Mesodermal cell (in vitro differentiated cells): Measurements from ENCODE around the gene C10orf105. TPM values are rescaled to one million over a fixed set of nuclear protein-coding genes. Genes with fewer than 3 reads are reported as not detected.

ENCODE experiments used
- H3K27ac ChIP-seq: 2 replicates; pipeline ENCODE4 v1.7.0; 2013; ENCODE audit warnings: mild to moderate bottlenecking, low read depth, low read length, moderate library complexity; ENCODE audit not compliant: severe bottlenecking
- H3K36me3 ChIP-seq: 2 replicates; pipeline ENCODE4 v1.7.1; 2013; ENCODE audit warnings: mild to moderate bottlenecking, low read length, moderate library complexity; ENCODE audit not compliant: control insufficient read depth, insufficient read depth
- H3K4me1 ChIP-seq: one replicate; pipeline ENCODE4 v1.7.1; 2013; ENCODE audit warnings: mild to moderate bottlenecking, low read length; ENCODE audit not compliant: insufficient read depth, control insufficient read depth, poor library complexity, severe bottlenecking
- H3K4me3 ChIP-seq: 2 replicates; pipeline ENCODE4 v1.7.0; 2013; ENCODE audit warnings: low read length, control low read depth, mild to moderate bottlenecking; ENCODE audit not compliant: insufficient read depth, poor library complexity, severe bottlenecking; ENCODE audit errors: extremely low read depth
- H3K9me3 ChIP-seq: 2 replicates; pipeline ENCODE4 v1.7.1; 2013; ENCODE audit warnings: mild to moderate bottlenecking, low read length, moderate library complexity; ENCODE audit not compliant: control insufficient read depth
- WGBS, 2 experiments: methylation state at CpG; one replicate each; pipeline ENCODE4 v1.1.5; 2013; ENCODE audit warnings: missing lambda C conversion rate in 2 of 2; ENCODE audit not compliant: insufficient coverage in 2 of 2; 5-methylcytosine and 5-hydroxymethylcytosine counted together
- polyA plus RNA-seq, 2 experiments: library from polyadenylated mRNA; stranded (reverse); fragments of 50-300 nt; gene quantifications; one replicate each; pipeline ENCODE4 v1.2.3, GENCODE V29; 2013

Gene C10orf105
- 0.11 TPM for polyA plus RNA-seq (2013, experiment 1 of 2)
- polyA plus RNA-seq (2013, experiment 2 of 2): 0.10 TPM

GRCh38 chr10:71719464-71720201 is at the start of gene C10orf105:
TSS of gene C10orf105 (minus strand) at chr10:71719778. CDS start at chr10:71716337, 3,441 bp downstream.
- Histone ChIP-seq H3K36me3 (no peaks in the 10 kb centered on the region), H3K4me3 (no peak within 1 kb of the TSS), H3K27ac (no peak within 1 kb of the TSS), H3K4me1 (peaks cover 7% of the 10 kb centered on the region), H3K9me3 (no peaks in the 10 kb centered on the region)
- 56 to 58% methylated on average over 8 of the region's 14 CpGs for WGBS, 2 experiments

GRCh38 chr10:71767420-71768035 is 48.0 kb upstream of the C10orf105 start:
- no peak overlapping the region for H3K4me3 ChIP-seq
- H3K27ac ChIP-seq: peak overlapping the region; percentile 87
- no peaks in the 10 kb centered on the region for H3K9me3 ChIP-seq
- peaks cover 56% of the 10 kb centered on the region for H3K4me1 ChIP-seq
- 84% methylated on average over 8 to 10 of the region's 10 CpGs for WGBS, 2 experiments
- H3K36me3 ChIP-seq: no peaks in the 10 kb centered on the region

DNA sequence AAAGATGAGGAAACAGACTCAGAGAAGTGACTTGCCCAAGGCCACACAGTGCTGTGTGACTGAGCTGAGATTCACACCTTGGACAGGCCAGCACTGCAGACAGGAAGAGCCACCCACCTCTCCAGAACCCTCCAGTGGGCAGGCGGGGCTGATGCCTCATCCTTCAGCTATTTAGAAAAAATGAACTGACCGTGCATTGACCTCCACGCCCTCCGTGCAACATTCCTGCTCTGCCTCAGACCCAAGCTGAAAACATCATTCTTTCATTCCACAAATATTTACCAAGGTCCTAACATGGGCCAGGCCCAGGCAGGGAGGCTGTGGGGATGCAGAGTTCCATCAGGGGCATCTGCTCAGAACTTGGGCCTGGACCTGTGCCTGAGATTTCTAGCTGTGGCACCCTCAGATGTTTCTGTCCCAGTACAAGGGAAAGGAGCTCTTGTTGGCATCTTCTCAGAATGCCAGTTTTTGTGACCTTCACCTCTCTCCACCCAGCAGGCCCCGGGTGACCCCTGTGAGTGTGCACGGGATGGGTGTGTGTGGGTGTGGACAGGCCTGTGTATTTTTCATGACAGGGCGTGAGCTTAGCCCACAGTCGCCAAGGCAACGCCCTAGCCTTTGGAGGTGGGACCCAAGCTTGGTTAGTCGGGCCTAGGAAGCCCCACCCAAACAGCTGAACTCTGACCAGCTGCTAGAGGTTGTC is 47.3 kb upstream of the C10orf105 start:
- 75 to 83% methylated on average over 8 of the region's 10 CpGs for WGBS, 2 experiments
- H3K36me3 ChIP-seq: no peaks in the 10 kb centered on the region
- H3K9me3 ChIP-seq: no peaks in the 10 kb centered on the region
- peak overlapping the region; percentile 87 for H3K27ac ChIP-seq
- H3K4me1 ChIP-seq: peaks cover 52% of the 10 kb centered on the region
- no peak overlapping the region for H3K4me3 ChIP-seq

DNA sequence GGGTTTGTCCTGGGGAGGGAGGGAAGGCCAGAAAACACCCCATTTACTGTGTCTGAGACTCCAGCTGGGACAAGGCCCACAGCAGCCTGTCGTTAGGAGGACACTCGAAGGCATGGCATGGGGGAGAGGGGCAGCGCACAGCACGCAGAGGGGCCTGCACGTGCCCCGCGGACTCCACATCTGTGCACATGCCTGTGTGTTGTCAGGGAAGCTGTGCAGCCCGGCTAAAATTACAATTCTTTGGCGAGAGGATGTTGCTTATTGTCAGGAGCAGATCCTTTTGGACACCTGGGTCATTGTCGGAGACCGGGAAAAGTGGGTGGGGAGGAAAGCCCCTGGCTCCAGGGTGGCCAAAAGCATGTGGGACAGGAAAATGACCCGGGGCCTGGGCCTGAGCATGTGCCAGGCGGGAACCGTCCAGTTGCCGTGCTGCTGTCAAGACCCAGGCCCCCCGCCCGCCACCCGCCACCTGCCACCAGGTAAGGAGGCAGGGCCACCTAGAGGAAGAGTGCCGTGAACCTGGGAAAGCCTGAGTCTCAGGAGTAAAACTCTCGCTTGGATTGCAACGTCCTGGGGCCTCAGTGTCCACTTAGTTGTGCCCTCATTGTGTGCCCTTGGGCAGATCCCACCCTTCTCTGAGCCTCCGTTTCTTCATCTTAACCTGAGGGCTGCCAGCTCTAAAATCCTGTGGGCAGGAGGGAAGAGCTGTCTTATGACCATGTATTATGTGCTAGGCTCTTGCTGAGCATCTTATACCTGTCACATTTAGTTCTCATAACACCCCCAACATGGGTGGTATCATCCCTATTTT is 46.5 kb upstream of the C10orf105 start:
- no peaks in the 10 kb centered on the region for H3K9me3 ChIP-seq
- H3K4me3 ChIP-seq: no peak overlapping the region
- H3K27ac ChIP-seq: peak overlapping the region; percentile 87
- H3K36me3 ChIP-seq: no peaks in the 10 kb centered on the region
- WGBS, 2 experiments: 90% methylated on average over 21 of the region's 22 CpGs
- peaks cover 52% of the 10 kb centered on the region for H3K4me1 ChIP-seq

- Histone ChIP-seq H3K27ac (no peak overlapping the region), H3K4me3 (no peak overlapping the region), H3K4me1 (peaks cover 47% of the 10 kb centered on the region), H3K36me3 (no peaks in the 10 kb centered on the region), H3K9me3 (no peaks in the 10 kb centered on the region)
- WGBS, 2 experiments: 87 to 91% methylated on average over 3 to 4 of the region's 8 CpGs
Observed at GRCh38 chr10:71765176-71765904, 45.8 kb upstream of the C10orf105 start.

DNA sequence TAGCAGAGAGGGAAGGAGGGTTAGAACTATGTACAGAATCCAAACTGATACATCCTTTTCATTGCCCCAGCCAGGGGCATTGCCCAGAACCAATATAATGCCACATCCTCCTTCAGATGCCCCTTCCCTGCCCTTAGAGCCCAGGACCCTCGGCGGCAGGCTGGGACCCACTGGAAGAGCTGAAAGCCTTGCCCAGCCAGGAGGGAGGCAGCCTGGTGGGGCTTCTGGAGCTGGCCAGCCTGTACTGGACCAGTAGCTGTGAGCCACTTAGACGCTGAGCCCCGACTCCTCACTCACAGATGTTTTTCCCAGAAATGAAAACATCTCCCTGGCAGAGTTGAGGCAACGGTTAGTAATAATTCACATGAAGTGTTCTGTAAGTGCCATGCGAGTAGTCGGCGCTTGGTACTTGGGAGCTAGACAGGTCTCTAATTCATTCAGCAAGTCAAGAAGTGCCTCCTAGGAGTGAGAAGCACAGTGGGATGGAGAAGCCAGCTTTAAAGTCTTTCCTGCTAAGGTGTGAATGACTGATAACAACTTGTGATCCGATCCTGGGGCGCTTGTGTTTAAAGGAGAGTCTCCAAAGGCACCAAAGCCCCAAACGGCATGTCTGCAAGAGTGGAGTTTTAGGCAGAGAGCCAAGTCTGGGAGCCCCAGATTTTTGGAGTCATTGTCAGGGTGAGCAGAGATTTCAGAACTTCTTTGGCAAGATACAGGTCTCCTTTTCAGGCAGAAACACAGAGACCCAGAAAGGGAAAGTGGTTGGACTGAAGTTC is 44.0 kb upstream of the C10orf105 start:
- no peak overlapping the region for H3K4me3 ChIP-seq
- H3K27ac ChIP-seq: no peak overlapping the region
- no peaks in the 10 kb centered on the region for H3K9me3 ChIP-seq
- 82 to 84% methylated on average over 9 to 10 of the region's 11 CpGs for WGBS, 2 experiments
- no peaks in the 10 kb centered on the region for H3K36me3 ChIP-seq
- peaks cover 35% of the 10 kb centered on the region for H3K4me1 ChIP-seq

DNA sequence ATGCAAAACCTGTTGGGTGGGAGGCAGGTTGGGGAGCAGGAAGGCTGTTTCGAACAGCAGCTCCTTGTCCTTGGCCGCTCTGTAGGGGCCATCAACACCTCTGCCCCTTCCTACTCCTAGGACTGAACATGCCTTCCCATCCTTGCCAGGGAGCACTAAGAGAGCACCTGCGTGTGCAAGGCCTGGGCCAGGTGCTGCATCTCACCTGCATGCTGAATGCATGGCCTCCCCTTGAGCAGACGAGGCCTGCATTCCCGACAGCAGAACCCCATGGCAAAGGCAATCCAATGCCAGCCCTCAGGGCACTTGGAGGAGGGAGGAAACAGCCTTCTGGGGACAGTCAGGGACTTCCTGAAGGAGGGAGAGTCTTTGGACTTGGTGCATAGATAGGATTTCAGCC is 42.7 kb upstream of the C10orf105 start:
- H3K9me3 ChIP-seq: no peaks in the 10 kb centered on the region
- H3K4me1 ChIP-seq: peaks cover 31% of the 10 kb centered on the region
- no peak overlapping the region for H3K27ac ChIP-seq
- 86 to 95% methylated on average over 4 to 5 of the region's 5 CpGs for WGBS, 2 experiments
- no peaks in the 10 kb centered on the region for H3K36me3 ChIP-seq
- H3K4me3 ChIP-seq: no peak overlapping the region

- peaks cover 29% of the 10 kb centered on the region for H3K4me1 ChIP-seq
- no peaks in the 10 kb centered on the region for H3K36me3 ChIP-seq
- WGBS, 2 experiments: 92 to 94% methylated on average over 26 of the region's 26 CpGs
- H3K9me3 ChIP-seq: no peaks in the 10 kb centered on the region
- no peak overlapping the region for H3K27ac ChIP-seq
- H3K4me3 ChIP-seq: no peak overlapping the region
Observed at GRCh38 chr10:71761541-71762113, 42.0 kb upstream of the C10orf105 start.

- Histone ChIP-seq H3K4me3 (no peak overlapping the region), H3K36me3 (no peaks in the 10 kb centered on the region), H3K27ac (no peak overlapping the region), H3K4me1 (peaks cover 24% of the 10 kb centered on the region), H3K9me3 (no peaks in the 10 kb centered on the region)
- WGBS, 2 experiments: 91 to 97% methylated on average over 3 of the region's 3 CpGs
Observed at GRCh38 chr10:71761105-71761511, 41.5 kb upstream of the C10orf105 start.
